Measurements from ENCODE around the gene MYCN.

The MYCN gene

GRCh38 chr2:15981646-15982045 lies 41.3 kb downstream of the MYCN start:
- Histone ChIP-seq H3K27me3 (ENCODE audit: control insufficient read depth, insufficient read depth, low read length) (no peaks in the 10 kb centered on the region), H3K9me3 (ENCODE audit: control insufficient read depth, low read depth, low read length) (no peaks in the 10 kb centered on the region), H3K9ac (ENCODE audit: low read length) (no peak overlapping the region), H3K4me3 (ENCODE audit: low read length) (no peak overlapping the region), H3K4me1 (ENCODE audit: control insufficient read depth, low read depth, low read length) (peaks cover 25% of the 10 kb centered on the region), H3K36me3 (ENCODE audit: control insufficient read depth, low read depth, low read length) (no peaks in the 10 kb centered on the region), H3K27ac (ENCODE audit: low read length) (no peak overlapping the region)

GRCh38 chr2:15982285-15983044 lies 42.1 kb downstream of the MYCN start:
- no peak overlapping the region for H3K9ac ChIP-seq (ENCODE audit: low read length)
- no peak overlapping the region for H3K4me3 ChIP-seq (ENCODE audit: low read length)
- no peaks in the 10 kb centered on the region for H3K36me3 ChIP-seq (ENCODE audit: control insufficient read depth, low read depth, low read length)
- no peaks in the 10 kb centered on the region for H3K27me3 ChIP-seq (ENCODE audit: control insufficient read depth, insufficient read depth, low read length)
- no peaks in the 10 kb centered on the region for H3K9me3 ChIP-seq (ENCODE audit: control insufficient read depth, low read depth, low read length)
- no peak overlapping the region for H3K27ac ChIP-seq (ENCODE audit: low read length)
- H3K4me1 ChIP-seq (ENCODE audit: control insufficient read depth, low read depth, low read length) = peaks cover 26% of the 10 kb centered on the region

GRCh38 chr2:15983496-15983895 lies 43.1 kb downstream of the MYCN start:
- peaks cover 26% of the 10 kb centered on the region for H3K4me1 ChIP-seq (ENCODE audit: control insufficient read depth, low read depth, low read length)
- H3K9ac ChIP-seq (ENCODE audit: low read length) = no peak overlapping the region
- H3K4me3 ChIP-seq (ENCODE audit: low read length) = no peak overlapping the region
- no peaks in the 10 kb centered on the region for H3K27me3 ChIP-seq (ENCODE audit: control insufficient read depth, insufficient read depth, low read length)
- H3K27ac ChIP-seq (ENCODE audit: low read length) = no peak overlapping the region
- H3K36me3 ChIP-seq (ENCODE audit: control insufficient read depth, low read depth, low read length) = no peaks in the 10 kb centered on the region
- no peaks in the 10 kb centered on the region for H3K9me3 ChIP-seq (ENCODE audit: control insufficient read depth, low read depth, low read length)

GRCh38 chr2:15984368-15985255 lies 44.3 kb downstream of the MYCN start:
- Histone ChIP-seq H3K36me3 (ENCODE audit: control insufficient read depth, low read depth, low read length) (no peaks in the 10 kb centered on the region), H3K27me3 (ENCODE audit: control insufficient read depth, insufficient read depth, low read length) (no peaks in the 10 kb centered on the region), H3K27ac (ENCODE audit: low read length) (no peak overlapping the region), H3K9me3 (ENCODE audit: control insufficient read depth, low read depth, low read length) (no peaks in the 10 kb centered on the region), H3K4me1 (ENCODE audit: control insufficient read depth, low read depth, low read length) (peaks cover 28% of the 10 kb centered on the region), H3K9ac (ENCODE audit: low read length) (no peak overlapping the region), H3K4me3 (ENCODE audit: low read length) (no peak overlapping the region)

GRCh38 chr2:15985531-15985930 lies 45.2 kb downstream of the MYCN start:
- Histone ChIP-seq H3K9me3 (ENCODE audit: control insufficient read depth, low read depth, low read length) (no peaks in the 10 kb centered on the region), H3K4me1 (ENCODE audit: control insufficient read depth, low read depth, low read length) (peaks cover 27% of the 10 kb centered on the region), H3K27ac (ENCODE audit: low read length) (no peak overlapping the region), H3K9ac (ENCODE audit: low read length) (no peak overlapping the region), H3K4me3 (ENCODE audit: low read length) (no peak overlapping the region), H3K27me3 (ENCODE audit: control insufficient read depth, insufficient read depth, low read length) (no peaks in the 10 kb centered on the region), H3K36me3 (ENCODE audit: control insufficient read depth, low read depth, low read length) (no peaks in the 10 kb centered on the region)

- H3K4me1 ChIP-seq (ENCODE audit: control insufficient read depth, low read depth, low read length) = peaks cover 27% of the 10 kb centered on the region
- no peak overlapping the region for H3K27ac ChIP-seq (ENCODE audit: low read length)
- no peaks in the 10 kb centered on the region for H3K36me3 ChIP-seq (ENCODE audit: control insufficient read depth, low read depth, low read length)
- no peaks in the 10 kb centered on the region for H3K27me3 ChIP-seq (ENCODE audit: control insufficient read depth, insufficient read depth, low read length)
- no peak overlapping the region for H3K9ac ChIP-seq (ENCODE audit: low read length)
- H3K9me3 ChIP-seq (ENCODE audit: control insufficient read depth, low read depth, low read length) = no peaks in the 10 kb centered on the region
- H3K4me3 ChIP-seq (ENCODE audit: low read length) = no peak overlapping the region
These were observed 45.8 kb downstream of the MYCN start for GRCh38 chr2:15986068-15986560.

GRCh38 chr2:15986644-15987043 lies 46.3 kb downstream of the MYCN start:
- H3K4me1 ChIP-seq (ENCODE audit: control insufficient read depth, low read depth, low read length) = peaks cover 31% of the 10 kb centered on the region
- no peak overlapping the region for H3K27ac ChIP-seq (ENCODE audit: low read length)
- no peak overlapping the region for H3K9ac ChIP-seq (ENCODE audit: low read length)
- H3K4me3 ChIP-seq (ENCODE audit: low read length) = no peak overlapping the region
- no peaks in the 10 kb centered on the region for H3K9me3 ChIP-seq (ENCODE audit: control insufficient read depth, low read depth, low read length)
- no peaks in the 10 kb centered on the region for H3K27me3 ChIP-seq (ENCODE audit: control insufficient read depth, insufficient read depth, low read length)
- no peaks in the 10 kb centered on the region for H3K36me3 ChIP-seq (ENCODE audit: control insufficient read depth, low read depth, low read length)

- Histone ChIP-seq H3K4me3 (ENCODE audit: low read length) (no peak overlapping the region), H3K27me3 (ENCODE audit: control insufficient read depth, insufficient read depth, low read length) (no peaks in the 10 kb centered on the region), H3K27ac (ENCODE audit: low read length) (no peak overlapping the region), H3K36me3 (ENCODE audit: control insufficient read depth, low read depth, low read length) (no peaks in the 10 kb centered on the region), H3K9me3 (ENCODE audit: control insufficient read depth, low read depth, low read length) (no peaks in the 10 kb centered on the region), H3K4me1 (ENCODE audit: control insufficient read depth, low read depth, low read length) (peaks cover 26% of the 10 kb centered on the region), H3K9ac (ENCODE audit: low read length) (no peak overlapping the region)
These were observed 48.4 kb downstream of the MYCN start for GRCh38 chr2:15988733-15989132.

- Histone ChIP-seq H3K9me3 (ENCODE audit: control insufficient read depth, low read depth, low read length) (no peaks in the 10 kb centered on the region), H3K4me3 (ENCODE audit: low read length) (no peak overlapping the region), H3K27ac (ENCODE audit: low read length) (no peak overlapping the region), H3K27me3 (ENCODE audit: control insufficient read depth, insufficient read depth, low read length) (no peaks in the 10 kb centered on the region), H3K36me3 (ENCODE audit: control insufficient read depth, low read depth, low read length) (no peaks in the 10 kb centered on the region), H3K9ac (ENCODE audit: low read length) (no peak overlapping the region), H3K4me1 (ENCODE audit: control insufficient read depth, low read depth, low read length) (peaks cover 21% of the 10 kb centered on the region)
These were observed 49.2 kb downstream of the MYCN start for GRCh38 chr2:15989559-15989958.

- no peaks in the 10 kb centered on the region for H3K9me3 ChIP-seq (ENCODE audit: control insufficient read depth, low read depth, low read length)
- H3K9ac ChIP-seq (ENCODE audit: low read length) = no peak overlapping the region
- no peaks in the 10 kb centered on the region for H3K27me3 ChIP-seq (ENCODE audit: control insufficient read depth, insufficient read depth, low read length)
- H3K36me3 ChIP-seq (ENCODE audit: control insufficient read depth, low read depth, low read length) = no peaks in the 10 kb centered on the region
- no peak overlapping the region for H3K27ac ChIP-seq (ENCODE audit: low read length)
- no peak overlapping the region for H3K4me3 ChIP-seq (ENCODE audit: low read length)
- H3K4me1 ChIP-seq (ENCODE audit: control insufficient read depth, low read depth, low read length) = peaks cover 21% of the 10 kb centered on the region
These were observed 50.1 kb downstream of the MYCN start for GRCh38 chr2:15990151-15991101.

GRCh38 chr2:15991231-15991630 lies 50.9 kb downstream of the MYCN start:
- no peak overlapping the region for H3K27ac ChIP-seq (ENCODE audit: low read length)
- H3K9ac ChIP-seq (ENCODE audit: low read length) = no peak overlapping the region
- H3K27me3 ChIP-seq (ENCODE audit: control insufficient read depth, insufficient read depth, low read length) = no peaks in the 10 kb centered on the region
- peaks cover 20% of the 10 kb centered on the region for H3K4me1 ChIP-seq (ENCODE audit: control insufficient read depth, low read depth, low read length)
- no peaks in the 10 kb centered on the region for H3K9me3 ChIP-seq (ENCODE audit: control insufficient read depth, low read depth, low read length)
- H3K4me3 ChIP-seq (ENCODE audit: low read length) = no peak overlapping the region
- H3K36me3 ChIP-seq (ENCODE audit: control insufficient read depth, low read depth, low read length) = no peaks in the 10 kb centered on the region

Data from iPS-18a (cell line).